Nephron progenitor cell (in vitro differentiated cells): ENCODE results near the gene SLC25A30.

Source experiments
- DNase-seq: peaks from one replicate; pipeline ENCODE4 v3.0.0; 2021
- H3K27ac Mint-ChIP-seq: 2 replicates; pipeline ENCODE4 v1.8.0; 2021; ENCODE audit warnings: mild to moderate bottlenecking, moderate library complexity, mixed read lengths
- H3K27me3 Mint-ChIP-seq: 2 replicates; pipeline ENCODE4 v1.8.0; 2021; ENCODE audit warnings: mild to moderate bottlenecking, low read depth, mixed read lengths; ENCODE audit not compliant: poor library complexity
- H3K36me3 Mint-ChIP-seq: 2 replicates; pipeline ENCODE4 v1.8.0; 2021; ENCODE audit warnings: low read depth, mixed read lengths
- H3K4me1 Mint-ChIP-seq: 2 replicates; pipeline ENCODE4 v1.8.0; 2021; ENCODE audit warnings: mixed read lengths
- H3K4me3 Mint-ChIP-seq: 2 replicates; pipeline ENCODE4 v1.8.0; 2021; ENCODE audit warnings: mild to moderate bottlenecking, moderate library complexity, mixed read lengths
- H3K9me3 Mint-ChIP-seq: 2 replicates; pipeline ENCODE4 v1.8.0; 2021; ENCODE audit warnings: mild to moderate bottlenecking, moderate library complexity, mixed read lengths
- CTCF ChIP-seq: fragments of 200-600 bp; sonication (generic); IDR thresholded peaks from 2 replicates; pipeline ENCODE4 v1.5.0; 2021; ENCODE audit warnings: antibody characterized with exemption

The SLC25A30 gene

DNA sequence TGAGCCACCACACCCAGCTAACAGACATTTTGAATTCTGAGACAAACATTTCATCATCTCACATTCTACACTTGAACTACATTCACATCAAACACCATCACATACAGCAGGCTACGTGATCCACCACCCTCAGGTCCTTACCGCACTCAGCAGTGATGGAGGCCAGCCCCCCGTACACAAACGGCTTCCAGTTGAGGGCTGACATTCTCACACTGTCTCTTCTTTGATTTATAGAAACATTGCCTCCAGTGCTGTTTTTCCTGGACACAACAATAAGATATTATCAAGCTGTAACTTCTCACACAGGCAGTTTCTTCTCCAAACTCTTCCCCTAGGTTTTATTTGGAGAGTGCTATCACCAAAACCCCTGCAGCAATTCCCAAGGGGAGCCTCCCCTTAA, 7.0 kb downstream of the SLC25A30 start:
- Mint-ChIP-seq H3K4me1 (peaks cover 29% of the 10 kb centered on the region), H3K9me3 (no peaks in the 10 kb centered on the region), H3K27me3 (no peaks in the 10 kb centered on the region), H3K27ac (peak overlapping the region; percentile 53), H3K4me3 (no peak overlapping the region), H3K36me3 (peaks cover 37% of the 10 kb centered on the region)
- DNase-seq, result no peak
- no peak for TF ChIP-seq CTCF

DNA sequence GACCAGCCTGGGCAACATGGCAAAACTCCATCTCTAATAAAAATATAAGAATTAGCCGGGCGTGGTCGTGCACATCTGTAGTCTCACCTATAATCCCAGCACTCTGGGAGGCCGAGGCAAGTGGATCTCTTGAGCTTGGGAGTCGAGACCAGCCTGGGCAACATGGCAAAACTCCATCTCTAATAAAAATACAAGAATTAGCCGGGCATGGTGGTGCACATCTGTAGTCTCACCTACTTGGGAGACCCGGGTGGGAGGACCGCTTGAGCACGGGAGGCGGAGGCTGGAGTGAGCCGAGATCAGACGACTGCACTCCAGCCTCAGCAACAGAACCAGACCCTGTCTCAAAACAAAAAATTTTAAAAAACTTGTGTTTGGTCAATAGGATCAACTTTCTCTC, 7.7 kb downstream of the SLC25A30 start:
- H3K36me3 Mint-ChIP-seq, result peaks cover 40% of the 10 kb centered on the region
- no peaks in the 10 kb centered on the region for H3K27me3 Mint-ChIP-seq
- TF ChIP-seq CTCF, result no peak
- no peak overlapping the region for H3K27ac Mint-ChIP-seq
- DNase-seq, result no peak
- H3K4me3 Mint-ChIP-seq, result no peak overlapping the region
- H3K9me3 Mint-ChIP-seq, result no peaks in the 10 kb centered on the region
- H3K4me1 Mint-ChIP-seq, result peaks cover 29% of the 10 kb centered on the region

DNA sequence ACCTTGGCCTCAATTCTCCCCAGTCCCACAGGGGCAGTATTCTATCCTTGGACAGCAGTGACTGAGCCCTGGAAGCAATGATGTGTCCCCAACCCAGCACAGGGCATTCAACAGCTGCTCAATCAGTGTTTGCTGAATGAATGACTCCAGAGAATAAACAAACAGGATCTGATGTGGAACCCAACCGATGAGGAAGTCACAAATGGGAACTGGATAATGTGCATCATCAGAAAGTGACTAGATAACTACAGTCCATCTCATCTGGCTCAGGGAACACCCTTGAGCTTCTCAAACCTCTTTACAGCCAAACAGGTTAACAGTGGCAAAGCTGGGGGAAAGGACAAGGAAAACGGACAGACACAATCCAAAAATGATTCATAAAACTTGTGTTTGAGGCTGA, 8.2 kb downstream of the SLC25A30 start:
- peaks cover 45% of the 10 kb centered on the region for H3K36me3 Mint-ChIP-seq
- no peaks in the 10 kb centered on the region for H3K9me3 Mint-ChIP-seq
- no peaks in the 10 kb centered on the region for H3K27me3 Mint-ChIP-seq
- DNase-seq, result no peak
- peaks cover 26% of the 10 kb centered on the region for H3K4me1 Mint-ChIP-seq
- no peak for TF ChIP-seq CTCF
- H3K27ac Mint-ChIP-seq, result no peak overlapping the region
- no peak overlapping the region for H3K4me3 Mint-ChIP-seq

DNA sequence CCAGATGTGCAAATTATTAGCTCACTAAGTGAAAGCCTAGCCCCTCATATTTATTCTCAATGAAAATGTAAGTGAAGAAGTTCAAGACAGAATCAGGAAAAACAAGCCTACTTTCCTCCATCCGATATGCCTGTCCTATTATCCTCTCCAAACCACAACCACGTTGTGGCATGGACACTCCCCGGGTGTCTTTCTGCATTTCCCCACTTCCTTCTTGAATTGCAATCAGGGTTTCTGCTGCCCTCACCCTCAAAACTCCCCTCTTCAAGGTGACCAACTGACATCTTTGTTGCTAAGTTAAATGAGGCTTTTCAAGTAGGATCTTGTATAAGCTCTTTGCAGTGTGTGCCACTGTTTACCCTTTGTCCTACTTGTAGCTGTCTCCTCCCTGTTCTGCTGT, 11.8 kb downstream of the SLC25A30 start:
- H3K9me3 Mint-ChIP-seq, result no peaks in the 10 kb centered on the region
- DNase-seq, result no peak
- no peak overlapping the region for H3K4me3 Mint-ChIP-seq
- H3K27ac Mint-ChIP-seq, result no peak overlapping the region
- TF ChIP-seq CTCF, result no peak
- peaks cover 64% of the 10 kb centered on the region for H3K36me3 Mint-ChIP-seq
- no peaks in the 10 kb centered on the region for H3K27me3 Mint-ChIP-seq
- peaks cover 5% of the 10 kb centered on the region for H3K4me1 Mint-ChIP-seq

DNA sequence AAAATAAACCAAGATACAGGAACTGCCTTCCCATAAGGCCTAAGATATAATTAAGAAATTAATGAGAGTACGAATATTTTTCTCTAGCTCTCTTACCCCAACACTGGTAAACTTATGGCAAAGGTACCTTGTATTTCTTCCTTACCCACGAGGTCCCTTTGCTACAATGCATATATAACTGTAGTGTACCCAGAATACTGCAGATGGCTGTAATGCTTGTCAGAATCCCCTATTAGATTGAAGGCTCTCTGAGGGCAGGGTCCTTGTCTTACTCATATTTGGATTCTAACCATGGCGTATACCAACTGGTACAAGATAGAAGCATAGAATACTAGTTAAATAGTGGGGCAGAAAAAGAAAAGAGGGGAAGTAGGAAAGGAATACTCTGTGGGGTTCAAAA, 15.1 kb downstream of the SLC25A30 start:
- H3K4me1 Mint-ChIP-seq, result no peaks in the 10 kb centered on the region
- DNase-seq, result no peak
- H3K4me3 Mint-ChIP-seq, result no peak overlapping the region
- H3K36me3 Mint-ChIP-seq, result peaks cover 64% of the 10 kb centered on the region
- H3K27me3 Mint-ChIP-seq, result peaks cover 2% of the 10 kb centered on the region
- no peaks in the 10 kb centered on the region for H3K9me3 Mint-ChIP-seq
- no peak overlapping the region for H3K27ac Mint-ChIP-seq
- no peak for TF ChIP-seq CTCF

DNA sequence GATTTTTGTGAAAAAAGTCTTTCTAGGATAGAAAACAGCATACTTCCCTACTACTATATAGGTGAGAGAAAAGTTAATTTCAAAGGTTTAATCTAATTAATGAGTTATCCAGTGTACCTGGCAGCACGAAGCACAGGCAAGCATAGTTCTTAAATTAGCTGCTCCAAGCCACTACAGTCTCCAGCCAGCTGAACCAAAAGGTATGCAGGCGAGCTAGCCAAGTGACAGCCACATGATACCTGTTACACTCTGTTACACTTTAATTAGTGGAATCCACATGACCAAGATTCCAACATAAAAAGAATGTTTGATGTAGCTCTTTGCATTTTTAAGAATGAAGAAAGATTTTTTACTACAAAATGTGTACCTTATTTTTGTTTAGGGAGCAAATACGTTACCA, 15.5 kb downstream of the SLC25A30 start:
- Mint-ChIP-seq H3K27me3 (peaks cover 2% of the 10 kb centered on the region), H3K36me3 (peaks cover 64% of the 10 kb centered on the region), H3K27ac (no peak overlapping the region), H3K4me3 (no peak overlapping the region), H3K4me1 (no peaks in the 10 kb centered on the region), H3K9me3 (no peaks in the 10 kb centered on the region)
- no peak for TF ChIP-seq CTCF
- DNase-seq, result no peak
